Dendritic cell treated with granulocyte-macrophage colony-stimulating factor and Interleukin-4, amounts not matched to agents 40 ng/mL and 50 ng/mL, for 4 days (primary cell): Measurements from ENCODE around the gene RUSC2.
"Not testable (repeated sequence)": the region's sequence is repeated elsewhere in the genome, so short reads cannot be mapped to it uniquely, and the experiment has no call there.

Source experiments
- H3K27ac Mint-ChIP-seq: one replicate; pipeline ENCODE4 v1.8.0; 2022; ENCODE audit warnings: mild to moderate bottlenecking, mixed read lengths
- H3K27me3 Mint-ChIP-seq: one replicate; pipeline ENCODE4 v1.8.0; 2022; ENCODE audit warnings: mild to moderate bottlenecking, mixed read lengths
- H3K36me3 Mint-ChIP-seq: one replicate; pipeline ENCODE4 v1.8.0; 2022; ENCODE audit warnings: low read depth, mixed read lengths
- H3K4me1 Mint-ChIP-seq: one replicate; pipeline ENCODE4 v1.8.0; 2022; ENCODE audit warnings: low read depth, mixed read lengths
- H3K4me3 Mint-ChIP-seq: one replicate; pipeline ENCODE4 v1.8.0; 2022; ENCODE audit warnings: mild to moderate bottlenecking, moderate library complexity, mixed read lengths
- H3K9me3 Mint-ChIP-seq: one replicate; pipeline ENCODE4 v1.8.0; 2022; ENCODE audit warnings: mixed read lengths
- intact Hi-C: fragments of 100-400 bp; cut with micrococcal nuclease; formaldehyde crosslinking; loops from one replicate; pipeline ENCODE4 v1.15.0; 2022

The RUSC2 gene

GRCh38 chr9:35519692-35520363 lies 29.9 kb downstream of the RUSC2 start:
- Mint-ChIP-seq H3K4me1 (peaks cover 30% of the 10 kb centered on the region), H3K4me3 (no peak overlapping the region), H3K27me3 (no peaks in the 10 kb centered on the region), H3K9me3 (no peaks in the 10 kb centered on the region), H3K36me3 (no peaks in the 10 kb centered on the region), H3K27ac (peak overlapping the region; percentile 74)
- intact Hi-C loops: no loop called here

DNA sequence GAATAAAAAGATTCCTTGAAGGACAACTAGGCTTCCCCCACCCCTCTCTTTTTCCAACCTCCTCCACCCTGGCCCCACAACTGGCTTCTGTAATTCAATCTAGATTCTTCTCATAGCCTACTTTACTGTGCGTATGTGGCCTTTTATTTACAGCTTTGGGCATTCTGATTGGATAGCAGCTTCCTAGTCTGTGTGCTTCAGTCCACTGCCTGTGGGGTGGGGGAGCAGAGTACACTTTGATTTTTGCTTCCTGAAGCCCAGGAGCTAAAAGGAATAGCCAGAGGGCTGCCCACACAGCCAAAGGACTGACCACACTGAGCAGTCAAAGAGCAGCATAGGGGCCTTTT lies 30.4 kb downstream of the RUSC2 start:
- Mint-ChIP-seq H3K27me3 (no peaks in the 10 kb centered on the region), H3K4me1 (peaks cover 35% of the 10 kb centered on the region), H3K9me3 (no peaks in the 10 kb centered on the region), H3K27ac (peak overlapping the region; percentile 20), H3K4me3 (no peak overlapping the region), H3K36me3 (no peaks in the 10 kb centered on the region)
- intact Hi-C loops: no loop called here

DNA sequence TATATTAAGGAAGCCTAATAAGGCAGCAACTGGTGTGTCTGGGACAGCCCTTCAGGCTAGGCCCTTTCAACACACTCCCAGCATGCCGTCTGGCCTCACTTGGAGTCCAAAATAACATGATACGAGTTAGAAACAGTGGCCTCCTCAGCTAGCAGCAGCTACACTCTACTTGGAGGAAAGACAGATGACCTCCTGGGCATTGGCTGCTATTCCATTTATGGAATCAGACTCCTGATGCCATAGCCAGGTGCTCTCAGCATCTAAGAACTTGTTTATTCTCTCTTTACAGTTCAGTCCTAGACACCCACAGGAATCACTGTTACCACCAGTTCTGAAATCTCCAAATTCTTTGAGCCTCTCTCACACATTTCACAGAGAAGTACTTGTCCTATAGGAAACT lies 31.8 kb downstream of the RUSC2 start:
- Mint-ChIP-seq H3K27me3 (no peaks in the 10 kb centered on the region), H3K4me3 (no peak overlapping the region), H3K36me3 (no peaks in the 10 kb centered on the region), H3K4me1 (peaks cover 48% of the 10 kb centered on the region), H3K27ac (no peak overlapping the region), H3K9me3 (no peaks in the 10 kb centered on the region)
- intact Hi-C loops: no loop called here

DNA sequence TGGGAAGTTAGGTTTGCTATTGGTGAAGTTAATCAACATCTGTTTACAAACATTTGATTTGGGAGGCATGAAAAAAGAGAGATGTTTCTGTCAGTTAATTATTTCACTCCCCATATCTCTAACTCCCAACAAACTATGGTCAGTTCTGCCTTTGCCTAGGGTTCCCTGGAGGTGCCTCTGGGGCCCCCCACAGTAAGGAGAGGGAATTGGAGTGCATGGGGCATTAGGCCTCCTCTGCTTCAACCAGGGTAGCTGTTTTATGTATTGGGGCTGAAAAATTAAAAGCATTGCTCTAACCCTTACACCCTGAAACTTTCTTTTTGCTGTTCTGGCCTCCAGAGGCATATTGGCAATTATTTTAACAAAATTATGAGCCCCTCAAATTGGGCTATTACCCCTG lies 32.3 kb downstream of the RUSC2 start:
- Mint-ChIP-seq H3K4me1 (peaks cover 53% of the 10 kb centered on the region), H3K27ac (no peak overlapping the region), H3K4me3 (no peak overlapping the region), H3K36me3 (no peaks in the 10 kb centered on the region), H3K9me3 (no peaks in the 10 kb centered on the region), H3K27me3 (no peaks in the 10 kb centered on the region)
- intact Hi-C loops: no loop called here

DNA sequence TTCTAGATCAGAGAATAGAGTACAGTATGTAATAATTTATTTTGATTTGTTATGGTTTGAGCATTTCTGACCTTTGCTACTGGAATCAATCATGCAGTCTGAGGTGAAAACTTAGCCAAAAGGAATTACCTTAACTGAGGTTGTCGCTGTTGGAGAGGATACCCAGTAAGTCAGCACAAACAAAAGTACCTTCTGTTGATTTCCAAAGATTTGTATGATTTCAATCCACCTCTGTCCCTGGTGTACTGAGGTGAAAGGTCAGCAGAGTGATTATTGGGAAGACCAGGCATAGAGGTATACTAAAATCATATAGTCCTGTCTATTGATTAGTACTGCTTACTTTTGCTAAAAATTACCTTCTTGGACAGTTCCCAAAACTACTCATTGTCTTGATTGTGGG lies 32.8 kb downstream of the RUSC2 start:
- Mint-ChIP-seq H3K4me3 (no peak overlapping the region), H3K27ac (no peak overlapping the region), H3K27me3 (no peaks in the 10 kb centered on the region), H3K36me3 (no peaks in the 10 kb centered on the region), H3K9me3 (no peaks in the 10 kb centered on the region), H3K4me1 (peaks cover 54% of the 10 kb centered on the region)
- intact Hi-C loops: no loop called here

- peaks cover 49% of the 10 kb centered on the region for H3K4me1 Mint-ChIP-seq
- H3K9me3 Mint-ChIP-seq, intact Hi-C loops, H3K4me3 Mint-ChIP-seq, H3K27ac Mint-ChIP-seq, H3K36me3 Mint-ChIP-seq, H3K27me3 Mint-ChIP-seq: not testable (repeated sequence)
Measured at GRCh38 chr9:35523556-35523955, 33.6 kb downstream of the RUSC2 start.

DNA sequence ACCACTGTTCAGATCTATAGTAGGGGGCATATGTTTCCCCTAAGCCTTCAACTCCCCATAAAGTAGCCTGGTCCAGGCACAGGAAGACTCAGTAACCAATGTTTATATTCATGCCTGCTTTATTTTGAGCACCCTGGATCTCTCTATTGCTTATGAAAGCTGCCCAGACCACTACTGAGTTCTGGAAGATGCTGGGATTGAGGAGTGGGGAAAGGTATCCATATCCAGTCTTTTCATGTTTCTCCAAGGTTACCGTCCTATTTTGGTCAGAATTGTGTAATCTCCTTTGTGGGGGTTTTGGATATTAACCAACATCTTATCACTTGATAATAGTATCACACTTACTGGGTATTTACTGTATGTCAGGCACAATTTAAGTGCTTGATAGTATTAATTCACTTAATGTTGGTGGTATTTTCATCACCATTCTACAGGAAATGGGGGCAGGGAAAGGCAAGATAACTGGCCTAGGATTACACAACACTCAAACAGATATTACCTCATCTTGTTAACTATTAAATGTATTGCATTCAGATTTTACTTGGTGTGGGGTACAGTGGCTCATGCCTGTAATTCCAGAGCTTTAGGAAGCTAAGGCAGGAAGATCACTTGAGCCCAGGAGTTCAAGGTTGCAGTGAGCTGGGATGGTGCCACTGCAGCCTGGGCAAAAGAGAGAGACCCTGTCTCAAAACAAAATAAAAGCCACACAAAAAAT lies 36.3 kb downstream of the RUSC2 start:
- H3K27ac Mint-ChIP-seq: peak overlapping the region; percentile 28
- H3K4me1 Mint-ChIP-seq: peaks cover 47% of the 10 kb centered on the region
- H3K9me3 Mint-ChIP-seq: no peaks in the 10 kb centered on the region
- H3K27me3 Mint-ChIP-seq: no peaks in the 10 kb centered on the region
- intact Hi-C loops: no loop called here
- H3K36me3 Mint-ChIP-seq: no peaks in the 10 kb centered on the region
- no peak overlapping the region for H3K4me3 Mint-ChIP-seq

GRCh38 chr9:35529161-35529823 lies 39.4 kb downstream of the RUSC2 start:
- no peaks in the 10 kb centered on the region for H3K27me3 Mint-ChIP-seq
- H3K4me3 Mint-ChIP-seq: no peak overlapping the region
- H3K4me1 Mint-ChIP-seq: peaks cover 71% of the 10 kb centered on the region

DNA sequence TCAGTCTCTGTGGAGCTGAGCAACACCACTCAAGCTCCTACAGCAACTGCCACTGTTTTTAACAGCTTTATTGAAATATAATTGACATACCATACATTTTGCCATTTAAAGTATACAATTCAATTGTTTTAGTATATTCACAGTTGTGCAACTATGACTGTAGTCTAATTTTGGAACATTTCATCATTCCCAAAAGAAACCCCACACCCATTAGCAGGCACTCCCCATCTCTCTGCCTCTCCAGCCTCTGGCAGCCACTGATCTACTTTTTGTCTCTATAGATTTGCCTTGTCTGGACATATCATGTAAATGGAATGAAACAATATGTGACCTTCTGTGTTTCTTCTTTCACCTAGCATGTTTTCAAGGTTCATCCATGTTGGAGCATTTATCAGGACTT lies 43.5 kb downstream of the RUSC2 start:
- peaks cover 65% of the 10 kb centered on the region for H3K4me1 Mint-ChIP-seq
- intact Hi-C loops: no loop called here
- H3K27ac Mint-ChIP-seq: no peak overlapping the region
- H3K36me3 Mint-ChIP-seq: peaks cover 7% of the 10 kb centered on the region
- no peaks in the 10 kb centered on the region for H3K9me3 Mint-ChIP-seq
- no peak overlapping the region for H3K4me3 Mint-ChIP-seq
- H3K27me3 Mint-ChIP-seq: no peaks in the 10 kb centered on the region

More at GRCh38 chr9:35529161-35529823, 39.4 kb downstream of the RUSC2 start:
- Mint-ChIP-seq H3K27ac (peak overlapping the region; percentile 69), H3K9me3 (no peaks in the 10 kb centered on the region), H3K36me3 (peaks cover 7% of the 10 kb centered on the region)
- intact Hi-C loops: no loop called here

DNA sequence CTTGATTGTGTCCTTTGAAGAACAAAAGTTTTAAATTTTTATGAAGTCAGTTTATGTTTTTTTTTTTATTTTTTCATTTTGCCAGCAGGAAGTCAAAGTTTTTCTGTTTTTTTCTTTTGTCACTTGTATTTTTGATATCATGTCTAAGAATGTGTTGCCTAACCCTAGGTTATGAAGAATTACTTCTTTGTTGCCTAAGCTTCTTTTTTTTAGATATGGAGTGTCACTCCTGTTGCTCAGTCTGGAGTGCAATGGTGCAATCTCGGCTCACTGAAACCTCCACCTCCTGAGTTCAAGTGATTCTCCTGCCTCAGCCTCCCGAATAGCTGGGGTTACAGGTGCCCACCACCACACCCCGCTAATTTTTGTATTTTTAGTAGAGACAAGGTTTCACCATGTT lies 45.0 kb downstream of the RUSC2 start:
- H3K27me3 Mint-ChIP-seq, intact Hi-C loops, H3K9me3 Mint-ChIP-seq: not testable (repeated sequence)

GRCh38 chr9:35537913-35538312 lies 48.0 kb downstream of the RUSC2 start:
- peaks cover 45% of the 10 kb centered on the region for H3K4me1 Mint-ChIP-seq
- H3K27ac Mint-ChIP-seq: peak overlapping the region; percentile 62
- H3K36me3 Mint-ChIP-seq: no peaks in the 10 kb centered on the region
- H3K4me3 Mint-ChIP-seq: no peak overlapping the region
- intact Hi-C loops: no loop called here
- H3K9me3 Mint-ChIP-seq: no peaks in the 10 kb centered on the region
- no peaks in the 10 kb centered on the region for H3K27me3 Mint-ChIP-seq

More for the DNA sequence above, 45.0 kb downstream of the RUSC2 start:
- Mint-ChIP-seq H3K27ac (peak overlapping the region; percentile 31), H3K4me1 (peaks cover 62% of the 10 kb centered on the region)
- H3K36me3 Mint-ChIP-seq, H3K4me3 Mint-ChIP-seq: not testable (repeated sequence)

GRCh38 chr9:35538361-35539234 lies 48.7 kb downstream of the RUSC2 start:
- Mint-ChIP-seq H3K9me3 (no peaks in the 10 kb centered on the region), H3K36me3 (no peaks in the 10 kb centered on the region), H3K27ac (peak overlapping the region; percentile 62), H3K4me3 (peak overlapping the region; percentile 48), H3K4me1 (peaks cover 38% of the 10 kb centered on the region), H3K27me3 (no peaks in the 10 kb centered on the region)
- intact Hi-C loops: no loop called here
